WTC11 (cell line): Measurements from ENCODE around the gene SLIT3. TPM values are rescaled to one million over a fixed set of nuclear protein-coding genes. Genes with fewer than 3 reads are reported as not detected.

Experiments used
- ATAC-seq: fragments of 200-7000 bp; cut with Tn5 transposase; 2 replicates; pipeline ENCODE4 v1.10.0; 2021; ENCODE audit warnings: mild to moderate bottlenecking, moderate library complexity
- CTCF ChIA-PET: fragments of 300-600 bp; sonication (Branson Sonifier 250); formaldehyde crosslinking; loops from one replicate; lab custom pipeline; 2021; ENCODE audit warnings: antibody characterized with exemption; lab: Charles Lee
- POLR2A ChIA-PET: fragments of 350-600 bp; sonication (Branson Sonifier 250); formaldehyde crosslinking; loops from one replicate; lab custom pipeline; 2021; ENCODE audit warnings: antibody characterized with exemption; lab: Charles Lee
- DNase-seq: peaks from one replicate; pipeline ENCODE4 v3.0.0; 2021; ENCODE audit warnings: low spot score
- H3K27ac Mint-ChIP-seq: 2 replicates; pipeline ENCODE4 v1.8.0; 2021; ENCODE audit warnings: mixed read lengths
- H3K27me3 Mint-ChIP-seq: 2 replicates; pipeline ENCODE4 v1.8.0; 2021; ENCODE audit warnings: low read depth, mild to moderate bottlenecking, moderate library complexity, mixed read lengths
- H3K36me3 Mint-ChIP-seq: 2 replicates; pipeline ENCODE4 v1.8.0; 2021; ENCODE audit warnings: mixed read lengths
- H3K4me1 Mint-ChIP-seq: 2 replicates; pipeline ENCODE4 v1.8.0; 2022; ENCODE audit warnings: mixed read lengths
- H3K4me3 Mint-ChIP-seq: 2 replicates; pipeline ENCODE4 v1.8.0; 2021; ENCODE audit warnings: mild to moderate bottlenecking, moderate library complexity, mixed read lengths
- H3K9me3 Mint-ChIP-seq: 2 replicates; pipeline ENCODE4 v1.8.0; 2021; ENCODE audit warnings: mixed read lengths
- CREB1 ChIP-seq: sonication (generic); formaldehyde crosslinking; IDR thresholded peaks from 2 replicates; pipeline ENCODE4 v1.8.0; 2023; ENCODE audit warnings: mild to moderate bottlenecking, missing genetic modification reagents
- CREM ChIP-seq: sonication (generic); formaldehyde crosslinking; IDR thresholded peaks from 2 replicates; pipeline ENCODE4 v1.8.1; 2022; ENCODE audit warnings: mild to moderate bottlenecking, missing genetic modification reagents, moderate library complexity
- ELF4 ChIP-seq: sonication (generic); formaldehyde crosslinking; IDR thresholded peaks from 2 replicates; pipeline ENCODE4 v1.8.1; 2022; ENCODE audit warnings: low read depth, mild to moderate bottlenecking, moderate library complexity, missing genetic modification reagents
- GRHL2 ChIP-seq: fragments of 250-450 bp; sonication (Bioruptor Pico); IDR thresholded peaks from 2 replicates; pipeline ENCODE4 v1.8.0; 2022; ENCODE audit warnings: mild to moderate bottlenecking, moderate library complexity; ENCODE audit not compliant: insufficient replicate concordance, severe bottlenecking
- IRF1 ChIP-seq: sonication (generic); formaldehyde crosslinking; IDR thresholded peaks from 2 replicates; pipeline ENCODE4 v1.8.0; 2023; ENCODE audit warnings: missing genetic modification reagents
- JAZF1 ChIP-seq: fragments of 250-450 bp; sonication (Bioruptor Pico); IDR thresholded peaks from 2 replicates; pipeline ENCODE4 v1.9.0; 2021; ENCODE audit warnings: moderate library complexity, mild to moderate bottlenecking, inconsistent platforms
- JUN ChIP-seq: sonication (generic); formaldehyde crosslinking; IDR thresholded peaks from 2 replicates; pipeline ENCODE4 v1.8.0; 2023; ENCODE audit warnings: mild to moderate bottlenecking, missing genetic modification reagents
- KAT7 ChIP-seq: sonication (generic); formaldehyde crosslinking; IDR thresholded peaks from 2 replicates; pipeline ENCODE4 v1.8.1; 2023; ENCODE audit warnings: missing genetic modification reagents, mild to moderate bottlenecking, borderline replicate concordance
- MLX ChIP-seq: sonication (generic); formaldehyde crosslinking; IDR thresholded peaks from 2 replicates; pipeline ENCODE4 v1.8.1; 2023; ENCODE audit warnings: mild to moderate bottlenecking, missing genetic modification reagents, moderate library complexity
- NFYB ChIP-seq: sonication (generic); formaldehyde crosslinking; conservative IDR thresholded peaks from 2 replicates; pipeline ENCODE4 v1.8.0; 2022; ENCODE audit warnings: low read depth, missing genetic modification reagents
- SMAD4 ChIP-seq: sonication (generic); formaldehyde crosslinking; IDR thresholded peaks from 2 replicates; pipeline ENCODE4 v1.8.0; 2022; ENCODE audit warnings: mild to moderate bottlenecking, missing genetic modification reagents
- SP1 ChIP-seq: sonication (generic); formaldehyde crosslinking; conservative IDR thresholded peaks from 2 replicates; pipeline ENCODE4 v1.8.1; 2022; ENCODE audit warnings: missing genetic modification reagents
- TEAD1 ChIP-seq: sonication (generic); formaldehyde crosslinking; IDR thresholded peaks from 2 replicates; pipeline ENCODE4 v1.8.0; 2022; ENCODE audit warnings: mild to moderate bottlenecking, missing genetic modification reagents
- TEAD4 ChIP-seq: sonication (generic); formaldehyde crosslinking; IDR thresholded peaks from 2 replicates; pipeline ENCODE4 v1.8.0; 2022; ENCODE audit warnings: mild to moderate bottlenecking, missing genetic modification reagents
- ZBTB21 ChIP-seq: sonication (generic); formaldehyde crosslinking; IDR thresholded peaks from 2 replicates; pipeline ENCODE4 v1.8.1; 2023; ENCODE audit warnings: mild to moderate bottlenecking, missing genetic modification reagents, borderline replicate concordance
- ZNF121 ChIP-seq: sonication (generic); formaldehyde crosslinking; IDR thresholded peaks from 2 replicates; pipeline ENCODE4 v1.8.0; 2023; ENCODE audit warnings: missing genetic modification reagents
- ZNF138 ChIP-seq: sonication (generic); formaldehyde crosslinking; conservative IDR thresholded peaks from 2 replicates; pipeline ENCODE4 v1.8.1; 2022; ENCODE audit warnings: mild to moderate bottlenecking, moderate library complexity, missing genetic modification reagents
- ZNF281 ChIP-seq: sonication (generic); formaldehyde crosslinking; IDR thresholded peaks from 2 replicates; pipeline ENCODE4 v1.8.0; 2023; ENCODE audit warnings: mild to moderate bottlenecking, missing genetic modification reagents
- ZNF423 ChIP-seq: fragments of 250-450 bp; sonication (Bioruptor Pico); IDR thresholded peaks from 2 replicates; pipeline ENCODE4 v2.1.2; 2022; ENCODE audit warnings: mild to moderate bottlenecking, moderate library complexity
- ZNF425 ChIP-seq: fragments of 250-450 bp; sonication (Bioruptor Pico); conservative IDR thresholded peaks from 2 replicates; pipeline ENCODE4 v1.9.0; 2021; ENCODE audit warnings: mild to moderate bottlenecking
- ZNF671 ChIP-seq: fragments of 250-450 bp; sonication (Bioruptor Pico); IDR thresholded peaks from 2 replicates; pipeline ENCODE4 v1.8.0; 2021; ENCODE audit warnings: mild to moderate bottlenecking
- total RNA-seq: library from RNA; stranded (reverse); gene quantifications from 3 replicates; pipeline ENCODE4 v1.2.3, GENCODE V29; 2021
- TF ChIP-seq, protein P1 (sequence below): fragments of 250-450 bp; sonication (Bioruptor Pico); IDR thresholded peaks from 2 replicates; pipeline ENCODE4 v1.8.0; 2021; ENCODE audit warnings: mild to moderate bottlenecking
- TF ChIP-seq, protein P2 (sequence below): sonication (generic); formaldehyde crosslinking; IDR thresholded peaks from 2 replicates; pipeline ENCODE4 v1.8.0; 2022; ENCODE audit warnings: mild to moderate bottlenecking, missing genetic modification reagents

The SLIT3 gene
- total RNA-seq, 1 experiment from 2014 or later = 1.9 TPM

DNA sequence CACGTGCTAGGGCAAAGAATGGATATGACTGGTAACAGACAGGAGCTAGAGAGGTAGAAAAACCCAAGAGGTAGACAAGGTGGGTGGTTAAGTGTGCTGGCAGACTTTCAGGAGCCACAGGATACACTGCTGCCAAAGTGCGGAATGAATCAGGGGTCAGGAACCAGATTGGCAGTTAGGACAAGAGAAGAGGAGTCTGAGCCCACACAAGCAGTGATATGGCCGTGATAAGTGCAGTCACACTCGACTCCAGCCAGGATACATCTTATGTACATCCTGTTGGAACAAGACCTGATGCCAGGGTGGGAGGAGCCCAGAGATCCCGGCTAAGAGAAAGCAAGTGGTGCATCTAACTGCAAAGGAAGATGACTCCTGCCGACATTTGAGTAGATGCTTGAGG is 10.0 kb downstream of the SLIT3 start (continued):
- TF ChIP-seq ZNF281 (CRISPR knock-in tag) (no peak), SMAD4 (CRISPR knock-in tag) (no peak), JUN (no peak), GRHL2 (CRISPR knock-in tag) (no peak), ELF4 (CRISPR knock-in tag) (no peak), NFYB (CRISPR knock-in tag) (no peak), MLX (no peak), CREM (CRISPR knock-in tag) (no peak), JAZF1 (CRISPR knock-in tag) (no peak), SP1 (no peak)
- TF ChIP-seq, protein P1, sequence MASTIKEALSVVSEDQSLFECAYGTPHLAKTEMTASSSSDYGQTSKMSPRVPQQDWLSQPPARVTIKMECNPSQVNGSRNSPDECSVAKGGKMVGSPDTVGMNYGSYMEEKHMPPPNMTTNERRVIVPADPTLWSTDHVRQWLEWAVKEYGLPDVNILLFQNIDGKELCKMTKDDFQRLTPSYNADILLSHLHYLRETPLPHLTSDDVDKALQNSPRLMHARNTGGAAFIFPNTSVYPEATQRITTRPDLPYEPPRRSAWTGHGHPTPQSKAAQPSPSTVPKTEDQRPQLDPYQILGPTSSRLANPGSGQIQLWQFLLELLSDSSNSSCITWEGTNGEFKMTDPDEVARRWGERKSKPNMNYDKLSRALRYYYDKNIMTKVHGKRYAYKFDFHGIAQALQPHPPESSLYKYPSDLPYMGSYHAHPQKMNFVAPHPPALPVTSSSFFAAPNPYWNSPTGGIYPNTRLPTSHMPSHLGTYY (CRISPR knock-in tag) = no peak
- TF ChIP-seq, all 79 proteins: peak for 0

- ChIA-PET POLR2A (no interaction called here), CTCF (interaction anchor here (0.5 to 1.0 kb wide), 5 partner anchors 9 to 168 kb away, joined by 3 to 6 read pairs (median 3); no protein-coding TSS in a partner anchor)
- DNase-seq = no peak
Observed at GRCh38 chr5:169289520-169289919, 11.4 kb downstream of the SLIT3 start.

More at GRCh38 chr5:169289520-169289919, 11.4 kb downstream of the SLIT3 start:
- Mint-ChIP-seq H3K9me3 (no peaks in the 10 kb centered on the region), H3K4me1 (no peaks in the 10 kb centered on the region), H3K27ac (no peak overlapping the region), H3K36me3 (no peaks in the 10 kb centered on the region), H3K4me3 (no peak overlapping the region), H3K27me3 (no peaks in the 10 kb centered on the region)
- TF ChIP-seq CREB1 (CRISPR knock-in tag) = no peak
- TF ChIP-seq TEAD1 (CRISPR knock-in tag) = no peak
- no peak for TF ChIP-seq KAT7 (CRISPR knock-in tag)
- TF ChIP-seq, protein P2, sequence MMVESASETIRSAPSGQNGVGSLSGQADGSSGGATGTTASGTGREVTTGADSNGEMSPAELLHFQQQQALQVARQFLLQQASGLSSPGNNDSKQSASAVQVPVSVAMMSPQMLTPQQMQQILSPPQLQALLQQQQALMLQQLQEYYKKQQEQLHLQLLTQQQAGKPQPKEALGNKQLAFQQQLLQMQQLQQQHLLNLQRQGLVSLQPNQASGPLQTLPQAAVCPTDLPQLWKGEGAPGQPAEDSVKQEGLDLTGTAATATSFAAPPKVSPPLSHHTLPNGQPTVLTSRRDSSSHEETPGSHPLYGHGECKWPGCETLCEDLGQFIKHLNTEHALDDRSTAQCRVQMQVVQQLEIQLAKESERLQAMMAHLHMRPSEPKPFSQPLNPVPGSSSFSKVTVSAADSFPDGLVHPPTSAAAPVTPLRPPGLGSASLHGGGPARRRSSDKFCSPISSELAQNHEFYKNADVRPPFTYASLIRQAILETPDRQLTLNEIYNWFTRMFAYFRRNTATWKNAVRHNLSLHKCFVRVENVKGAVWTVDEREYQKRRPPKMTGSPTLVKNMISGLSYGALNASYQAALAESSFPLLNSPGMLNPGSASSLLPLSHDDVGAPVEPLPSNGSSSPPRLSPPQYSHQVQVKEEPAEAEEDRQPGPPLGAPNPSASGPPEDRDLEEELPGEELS (CRISPR knock-in tag) = no peak
- TF ChIP-seq ZNF138 (CRISPR knock-in tag) = no peak
- no peak for TF ChIP-seq SP1
- no peak for TF ChIP-seq ZNF671 (CRISPR knock-in tag)
- no peak for TF ChIP-seq JUN
- no peak for TF ChIP-seq ZNF425 (CRISPR knock-in tag)
- no peak for TF ChIP-seq ZNF281 (CRISPR knock-in tag)
- TF ChIP-seq IRF1 (CRISPR knock-in tag) = no peak
- TF ChIP-seq ZBTB21 = no peak
- no peak for TF ChIP-seq TEAD4 (CRISPR knock-in tag)
- TF ChIP-seq ZNF121 = no peak
- no peak for TF ChIP-seq ZNF423
- TF ChIP-seq, protein P1 (CRISPR knock-in tag) = no peak
- ATAC-seq = peak; percentile 48; the same call in 1 of the 2 replicates
